Liver (tissue), 9 donors: ENCODE data around the gene RNF25. TPM values are rescaled to one million over a fixed set of nuclear protein-coding genes. Genes with fewer than 3 reads are reported as not detected.

Experiments
- DNase-seq: peaks from one replicate; pipeline ENCODE4 v3.0.0-alpha.2; 2017; ENCODE audit warnings: low spot score
- H3K27ac ChIP-seq, 2 donors: one replicate each; pipeline ENCODE4 v1.7.0; 2013; ENCODE audit warnings: inconsistent platforms in 2 of 2, low read length in 2 of 2, control low read depth in 1 of 2, low read depth in 1 of 2, mild to moderate bottlenecking in 1 of 2
- H3K27me3 ChIP-seq, 4 donors: one replicate each; pipeline versions ENCODE4 v1.6.1 to v1.7.0; 2013; ENCODE audit warnings: low read length in 3 of 4, inconsistent platforms in 1 of 4, mild to moderate bottlenecking in 1 of 4, moderate library complexity in 1 of 4; ENCODE audit not compliant: control insufficient read depth in 4 of 4, insufficient read depth in 4 of 4
- H3K36me3 ChIP-seq, 4 donors: one replicate each; pipeline versions ENCODE4 v1.6.1 to v1.7.0; 2013; ENCODE audit warnings: low read length in 3 of 4, mild to moderate bottlenecking in 3 of 4, low read depth in 1 of 4, moderate library complexity in 1 of 4; ENCODE audit not compliant: control insufficient read depth in 4 of 4, insufficient read depth in 3 of 4
- H3K4me1 ChIP-seq, 4 donors: one replicate each; pipeline versions ENCODE4 v1.6.1 to v1.7.0; 2013; ENCODE audit warnings: low read length in 3 of 4, mild to moderate bottlenecking in 3 of 4, moderate library complexity in 1 of 4; ENCODE audit not compliant: control insufficient read depth in 4 of 4, insufficient read depth in 4 of 4
- H3K4me3 ChIP-seq, 3 donors: one replicate each; pipeline versions ENCODE4 v1.6.1 to v1.7.0; 2013; ENCODE audit warnings: low read length in 3 of 3, control low read depth in 1 of 3, low read depth in 1 of 3, mild to moderate bottlenecking in 1 of 3
- H3K9ac ChIP-seq, 2 donors: one replicate each; pipeline ENCODE4 v1.7.0; 2013; ENCODE audit warnings: low read length in 2 of 2, mild to moderate bottlenecking in 2 of 2, moderate library complexity in 2 of 2, control low read depth in 1 of 2, low read depth in 1 of 2
- H3K9me3 ChIP-seq, 4 donors: one replicate each; pipeline versions ENCODE4 v1.6.1 to v1.7.0; 2013; ENCODE audit warnings: low read length in 3 of 4; ENCODE audit not compliant: control insufficient read depth in 4 of 4
- ATF3 ChIP-seq: IDR thresholded peaks from 2 replicates; pipeline ENCODE4 v1.6.1; 2016; ENCODE audit warnings: antibody characterized with exemption
- CTCF ChIP-seq: fragments of 150-350 bp; IDR thresholded peaks from 2 replicates; pipeline ENCODE4 v1.5.1; 2017; ENCODE audit warnings: improper control_type of control experiment, low read depth, low read length; ENCODE audit not compliant: missing input control
- EGR1 ChIP-seq, 2 donors: IDR thresholded peaks; 2 replicates each; pipeline ENCODE4 v1.6.1; 2016 to 2018; ENCODE audit warnings: antibody characterized with exemption in 2 of 2, low read depth in 2 of 2
- FOXA1 ChIP-seq: IDR thresholded peaks from 2 replicates; pipeline ENCODE4 v1.6.1; 2016; ENCODE audit warnings: antibody characterized with exemption
- FOXA2 ChIP-seq: IDR thresholded peaks from 2 replicates; pipeline ENCODE4 v1.6.1; 2016; ENCODE audit warnings: antibody characterized with exemption
- GABPA ChIP-seq, 2 donors: IDR thresholded peaks in 1 of 2; conservative IDR thresholded peaks in 1 of 2; 2 replicates each; pipeline ENCODE4 v1.6.1; 2016; ENCODE audit warnings: antibody characterized with exemption in 2 of 2, mild to moderate bottlenecking in 1 of 2, moderate library complexity in 1 of 2
- HNF4A ChIP-seq, 2 donors: conservative IDR thresholded peaks; 2 replicates each; pipeline ENCODE4 v1.6.1; 2016; ENCODE audit warnings: antibody characterized with exemption in 2 of 2, mild to moderate bottlenecking in 2 of 2
- HNF4G ChIP-seq: IDR thresholded peaks from 2 replicates; pipeline ENCODE4 v1.6.1; 2016; ENCODE audit warnings: antibody characterized with exemption
- JUND ChIP-seq, 2 donors: IDR thresholded peaks; 2 replicates each; pipeline ENCODE4 v1.6.1; 2016; ENCODE audit warnings: antibody characterized with exemption in 2 of 2
- RAD21 ChIP-seq, 2 donors: IDR thresholded peaks; 2 replicates each; pipeline ENCODE4 v1.6.1; 2016; ENCODE audit warnings: antibody characterized with exemption in 2 of 2, mild to moderate bottlenecking in 2 of 2
- REST ChIP-seq: IDR thresholded peaks from 2 replicates; pipeline ENCODE4 v1.6.1; 2016; ENCODE audit warnings: antibody characterized with exemption, mild to moderate bottlenecking
- SP1 ChIP-seq: IDR thresholded peaks from 2 replicates; pipeline ENCODE4 v1.6.1; 2018; ENCODE audit warnings: antibody characterized with exemption, mild to moderate bottlenecking
- TAF1 ChIP-seq: conservative IDR thresholded peaks from 2 replicates; pipeline ENCODE4 v1.6.1; 2016; ENCODE audit warnings: antibody characterized with exemption, mild to moderate bottlenecking
- WGBS: extraction: QIAGEN DNeasy Blood & Tissue Kit; methylation state at CpG from one replicate; pipeline ENCODE4 v1.1.7; 2013; 5-methylcytosine and 5-hydroxymethylcytosine counted together
- polyA plus RNA-seq, 2 donors: library from polyadenylated mRNA; stranded (reverse) in 1 of 2; unstranded in 1 of 2; fragments of 200-250 nt in 1 of 2; fragments of >200 nt in 1 of 2; fragmentation: Nextera tagmentation in 1 of 2; extraction: Ambion mirVana in 1 of 2; gene quantifications; one replicate each; pipeline versions ENCODE4 v1.2.1 to v1.2.3, GENCODE V29; 2013 to 2015
- total RNA-seq, 2 donors: library from RNA; depleted of rRNA; stranded (reverse); fragments of >200 nt; gene quantifications; one replicate each; pipeline ENCODE4 v1.2.3, GENCODE V29; 2014
- TF ChIP-seq, protein P1 (sequence below): IDR thresholded peaks from 2 replicates; pipeline ENCODE4 v1.6.1; 2016; ENCODE audit warnings: antibody characterized with exemption
- TF ChIP-seq, protein P2 (sequence below): IDR thresholded peaks from 2 replicates; pipeline ENCODE4 v1.6.1; 2016; ENCODE audit warnings: antibody characterized with exemption
- donor health status: healthy.
- donor health status: healthy.
- donor health status: healthy.
- donor health status: healthy.
- donor health status: healthy.

Gene RNF25
- total and polyA plus RNA-seq, 4 donors: 3.3 to 14.0 (median 7.4) TPM

- H3K27ac ChIP-seq: no peak overlapping the region
- no peaks in the 10 kb centered on the region for H3K9me3 ChIP-seq
- DNase-seq: no peak
- 92% methylated on average over 4 of the region's 4 CpGs for WGBS
- H3K4me1 ChIP-seq: peaks cover 0 to 12% (median 3%) of the 10 kb centered on the region in 4 donors
- H3K36me3 ChIP-seq: peaks cover 0 to 3% (median under 1%) of the 10 kb centered on the region in 4 donors
- no peak overlapping the region for H3K4me3 ChIP-seq
- TF ChIP-seq GABPA (IDR thresholded peaks at IDR 0.05 in 1 of 2, conservative IDR thresholded peaks at IDR 0.05 in 1 of 2): no peak
- no peak for TF ChIP-seq HNF4G
- TF ChIP-seq FOXA1: no peak
- no peak for TF ChIP-seq RAD21 (IDR thresholded peaks at IDR 0.05)
- TF ChIP-seq HNF4A (conservative IDR thresholded peaks at IDR 0.05): no peak
- TF ChIP-seq, protein P1, sequence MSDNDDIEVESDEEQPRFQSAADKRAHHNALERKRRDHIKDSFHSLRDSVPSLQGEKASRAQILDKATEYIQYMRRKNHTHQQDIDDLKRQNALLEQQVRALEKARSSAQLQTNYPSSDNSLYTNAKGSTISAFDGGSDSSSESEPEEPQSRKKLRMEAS: no peak
- TF ChIP-seq, protein P2, sequence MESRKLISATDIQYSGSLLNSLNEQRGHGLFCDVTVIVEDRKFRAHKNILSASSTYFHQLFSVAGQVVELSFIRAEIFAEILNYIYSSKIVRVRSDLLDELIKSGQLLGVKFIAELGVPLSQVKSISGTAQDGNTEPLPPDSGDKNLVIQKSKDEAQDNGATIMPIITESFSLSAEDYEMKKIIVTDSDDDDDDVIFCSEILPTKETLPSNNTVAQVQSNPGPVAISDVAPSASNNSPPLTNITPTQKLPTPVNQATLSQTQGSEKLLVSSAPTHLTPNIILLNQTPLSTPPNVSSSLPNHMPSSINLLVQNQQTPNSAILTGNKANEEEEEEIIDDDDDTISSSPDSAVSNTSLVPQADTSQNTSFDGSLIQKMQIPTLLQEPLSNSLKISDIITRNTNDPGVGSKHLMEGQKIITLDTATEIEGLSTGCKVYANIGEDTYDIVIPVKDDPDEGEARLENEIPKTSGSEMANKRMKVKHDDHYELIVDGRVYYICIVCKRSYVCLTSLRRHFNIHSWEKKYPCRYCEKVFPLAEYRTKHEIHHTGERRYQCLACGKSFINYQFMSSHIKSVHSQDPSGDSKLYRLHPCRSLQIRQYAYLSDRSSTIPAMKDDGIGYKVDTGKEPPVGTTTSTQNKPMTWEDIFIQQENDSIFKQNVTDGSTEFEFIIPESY: no peak
- no peak for TF ChIP-seq CTCF
- no peak for TF ChIP-seq ATF3
- no peak for TF ChIP-seq JUND (IDR thresholded peaks at IDR 0.05)
- TF ChIP-seq TAF1: no peak
- no peak for TF ChIP-seq REST
- no peak for TF ChIP-seq EGR1 (IDR thresholded peaks at IDR 0.05; ENCODE audit: low read depth in 2 of 2)
- TF ChIP-seq SP1: no peak
- H3K9ac ChIP-seq: no peak overlapping the region
- H3K27me3 ChIP-seq: no peaks in the 10 kb centered on the region
Measured at GRCh38 chr2:218716070-218716469, 44.3 kb upstream of the RNF25 start.

DNA sequence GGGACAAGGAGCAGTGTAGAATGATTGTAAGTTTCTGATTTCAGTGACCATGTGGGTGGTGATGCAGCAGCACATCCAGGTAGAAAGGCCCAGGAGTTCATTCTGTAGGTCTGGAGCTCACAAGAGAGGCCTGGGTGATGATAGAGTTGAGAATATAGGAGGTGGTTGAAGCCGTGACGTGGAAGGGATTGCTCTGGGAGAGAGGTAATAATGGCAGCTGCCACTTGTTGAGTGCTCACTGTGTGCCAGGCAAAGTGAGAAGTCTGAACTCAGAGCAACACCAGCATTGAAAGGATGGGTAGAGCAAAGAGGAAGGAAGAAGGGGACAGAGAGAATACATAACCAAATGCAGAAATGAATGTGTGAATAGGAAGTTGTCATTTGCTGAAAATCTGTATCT, 42.1 kb upstream of the RNF25 start:
- no peak overlapping the region for H3K9ac ChIP-seq
- no peak overlapping the region for H3K4me3 ChIP-seq
- no peak for DNase-seq
- 93% methylated on average over 2 of the region's 2 CpGs for WGBS
- H3K27ac ChIP-seq: no peak overlapping the region
- H3K4me1 ChIP-seq: peaks cover 0 to 16% (median 5%) of the 10 kb centered on the region in 4 donors
- H3K27me3 ChIP-seq: no peaks in the 10 kb centered on the region
- H3K36me3 ChIP-seq: peaks cover 0 to 3% (median under 1%) of the 10 kb centered on the region in 4 donors
- no peaks in the 10 kb centered on the region for H3K9me3 ChIP-seq
- no peak for TF ChIP-seq REST
- no peak for TF ChIP-seq GABPA (IDR thresholded peaks at IDR 0.05 in 1 of 2, conservative IDR thresholded peaks at IDR 0.05 in 1 of 2)
- TF ChIP-seq FOXA1: no peak
- no peak for TF ChIP-seq CTCF
- TF ChIP-seq ATF3: no peak
- TF ChIP-seq, protein P1: no peak
- TF ChIP-seq HNF4A (conservative IDR thresholded peaks at IDR 0.05): no peak
- no peak for TF ChIP-seq FOXA2
- TF ChIP-seq HNF4G: no peak
